Dedifferentiated amniotic fluid mesenchymal stem cell (primary cell): ENCODE data around the gene ITPR3.

Source experiments
- DNase-seq: peaks from one replicate; pipeline ENCODE4 v3.0.0-alpha.2; 2016; ENCODE audit errors: extremely low spot score

The ITPR3 gene

DNA sequence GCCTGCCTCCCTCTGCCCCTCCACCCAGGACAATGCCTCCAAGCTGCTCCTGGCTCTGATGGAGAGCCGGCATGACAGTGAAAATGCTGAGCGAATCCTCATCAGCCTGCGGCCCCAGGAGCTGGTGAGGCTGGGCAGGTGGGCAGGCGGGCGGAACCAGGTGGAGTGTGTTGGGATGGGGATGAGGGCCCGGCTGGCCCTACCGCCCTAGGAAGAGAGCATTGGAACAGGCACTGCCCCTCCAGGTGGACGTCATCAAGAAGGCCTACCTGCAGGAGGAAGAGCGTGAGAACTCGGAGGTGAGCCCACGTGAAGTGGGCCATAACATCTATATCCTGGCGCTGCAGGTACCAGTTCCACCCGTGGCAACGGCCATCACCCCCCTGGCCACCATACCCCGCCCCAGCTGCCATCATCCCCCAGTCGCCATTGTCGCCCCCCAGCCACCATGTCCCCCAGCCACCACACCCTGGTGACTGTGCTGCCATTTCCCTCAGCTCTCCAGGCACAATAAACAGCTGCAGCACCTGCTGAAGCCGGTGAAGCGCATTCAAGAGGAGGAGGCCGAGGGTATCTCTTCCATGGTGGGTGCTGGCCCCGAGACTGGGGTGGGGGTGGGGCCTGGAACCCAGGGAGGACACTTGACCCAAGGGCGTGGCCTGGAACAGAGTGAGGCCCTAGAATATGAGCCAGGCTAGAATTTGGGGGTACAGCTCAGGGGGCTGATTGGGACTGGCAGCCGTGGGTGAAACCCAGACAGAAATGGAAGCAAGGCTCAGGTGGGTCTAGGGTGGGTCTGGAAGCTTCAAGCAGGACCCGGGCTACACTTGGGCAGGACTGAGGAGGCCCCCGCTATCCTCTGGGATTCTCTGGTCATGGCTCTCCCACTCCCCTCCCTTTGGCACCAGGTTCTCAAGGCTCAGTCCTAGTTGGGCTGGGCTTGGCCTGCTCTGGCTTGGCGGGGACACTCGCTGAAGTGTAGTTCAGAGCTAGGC is 66.2 kb downstream of the ITPR3 start:
- no peak for DNase-seq

DNA sequence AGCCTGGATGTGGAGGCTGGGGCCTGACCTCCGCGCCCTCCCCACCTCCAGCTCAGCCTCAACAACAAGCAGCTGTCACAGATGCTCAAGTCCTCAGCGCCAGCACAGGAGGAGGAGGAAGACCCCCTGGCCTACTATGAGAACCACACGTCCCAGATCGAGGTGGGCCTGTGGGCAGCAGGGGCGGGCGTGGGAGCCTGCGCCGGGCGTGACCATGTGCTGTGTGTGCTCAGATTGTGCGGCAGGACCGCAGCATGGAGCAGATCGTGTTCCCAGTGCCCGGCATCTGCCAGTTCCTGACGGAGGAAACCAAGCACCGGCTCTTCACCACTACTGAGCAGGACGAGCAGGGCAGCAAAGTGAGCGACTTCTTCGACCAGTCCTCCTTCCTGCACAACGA is 66.9 kb downstream of the ITPR3 start:
- DNase-seq, result no peak

DNA sequence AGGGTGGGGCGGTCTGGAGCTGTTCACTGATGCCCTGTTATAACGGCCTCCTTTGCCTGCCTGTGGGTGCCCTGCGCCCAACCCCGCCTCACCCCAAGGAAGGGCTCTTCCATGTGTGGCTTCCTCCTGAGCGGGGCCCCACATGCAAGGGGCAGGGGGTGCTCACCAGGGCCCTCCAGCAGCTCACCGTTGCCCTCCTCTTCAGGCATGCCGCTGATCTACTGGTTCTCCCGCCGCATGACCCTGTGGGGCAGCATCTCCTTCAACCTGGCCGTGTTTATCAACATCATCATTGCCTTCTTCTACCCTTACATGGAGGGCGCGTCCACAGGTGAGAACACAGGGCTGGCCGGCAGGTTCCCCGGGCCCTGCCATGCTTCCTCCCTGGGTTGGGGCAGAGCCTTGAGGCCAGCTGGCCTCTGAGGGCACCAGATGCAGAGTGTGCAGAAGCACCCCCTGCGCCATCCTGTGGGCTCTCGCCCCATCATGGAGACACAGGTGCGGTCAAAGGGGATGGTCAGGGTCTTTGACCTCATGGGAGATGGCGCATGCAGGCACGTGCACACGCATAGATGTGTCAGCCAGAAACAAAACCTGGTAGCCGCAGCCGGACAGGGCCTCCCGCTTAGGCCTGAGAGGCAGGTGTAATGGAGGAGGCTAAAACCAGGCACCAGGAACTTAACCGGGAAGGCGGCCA is 67.5 kb downstream of the ITPR3 start:
- DNase-seq, result no peak

DNA sequence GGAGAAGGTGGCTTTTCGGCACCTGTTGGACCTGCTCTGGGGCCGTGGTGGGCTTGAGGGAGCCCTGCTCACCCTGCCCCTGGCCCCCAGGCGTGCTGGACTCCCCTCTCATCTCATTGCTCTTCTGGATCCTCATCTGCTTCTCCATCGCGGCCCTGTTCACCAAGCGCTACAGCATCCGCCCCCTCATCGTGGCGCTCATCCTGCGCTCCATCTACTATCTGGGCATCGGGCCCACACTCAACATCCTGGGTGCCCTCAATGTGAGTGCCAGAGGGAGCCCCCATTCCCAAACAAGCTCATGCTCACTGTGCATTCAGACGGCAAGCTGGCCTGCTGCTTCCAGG is 68.0 kb downstream of the ITPR3 start:
- no peak for DNase-seq

- no peak for DNase-seq
Measured at GRCh38 chr6:33689879-33690278, 68.8 kb downstream of the ITPR3 start.

- DNase-seq, result no peak
Measured at GRCh38 chr6:33690766-33691165, 69.6 kb downstream of the ITPR3 start.

DNA sequence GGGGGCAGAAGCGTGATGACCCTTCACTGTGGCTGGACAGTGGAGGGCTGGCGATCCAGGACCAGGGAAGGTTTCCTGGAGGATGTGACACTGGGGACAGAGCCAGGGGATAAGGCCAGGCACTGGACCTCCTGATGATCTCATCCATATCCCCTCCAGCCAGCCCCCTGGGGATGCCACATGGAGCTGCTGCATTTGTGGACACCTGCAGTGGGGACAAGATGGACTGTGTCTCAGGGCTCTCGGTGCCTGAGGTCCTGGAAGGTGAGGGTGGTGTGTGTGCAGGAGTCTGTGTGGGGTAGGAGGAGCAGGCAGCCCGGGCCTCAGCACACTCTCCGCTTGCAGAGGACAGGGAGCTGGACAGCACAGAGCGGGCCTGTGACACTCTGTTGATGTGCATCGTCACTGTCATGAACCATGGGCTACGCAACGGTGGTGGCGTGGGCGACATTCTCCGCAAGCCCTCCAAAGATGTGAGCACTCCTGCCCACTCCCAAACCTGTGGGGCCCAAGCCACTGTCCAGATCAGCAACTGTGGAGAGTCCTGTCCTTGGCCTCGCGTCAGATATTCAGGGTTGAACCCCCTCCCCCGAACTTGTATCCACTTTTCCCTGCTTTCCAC is 70.4 kb downstream of the ITPR3 start:
- no peak for DNase-seq

- DNase-seq, result peak; percentile 61
Measured at GRCh38 chr6:33692078-33692759, 71.1 kb downstream of the ITPR3 start.

DNA sequence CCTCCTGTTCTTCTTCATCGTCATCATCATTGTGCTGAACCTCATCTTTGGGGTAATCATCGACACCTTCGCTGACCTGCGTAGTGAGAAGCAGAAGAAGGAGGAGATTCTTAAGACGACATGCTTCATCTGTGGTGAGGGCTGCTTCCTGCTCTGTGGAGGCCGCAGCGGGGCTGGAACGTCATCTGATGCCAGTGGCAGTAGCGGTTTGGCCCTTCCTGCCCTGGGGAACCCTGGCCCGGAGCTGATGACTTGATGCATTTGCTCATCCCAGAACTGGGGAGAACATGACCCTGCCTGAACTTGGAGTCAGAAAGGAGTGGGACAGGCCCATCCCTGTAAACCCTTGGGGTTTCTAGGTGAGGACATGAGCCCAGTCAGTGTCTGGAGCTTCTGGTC is 71.6 kb downstream of the ITPR3 start:
- DNase-seq, result no peak

GRCh38 chr6:33693186-33694105 is 72.3 kb downstream of the ITPR3 start:
- no peak for DNase-seq

DNA sequence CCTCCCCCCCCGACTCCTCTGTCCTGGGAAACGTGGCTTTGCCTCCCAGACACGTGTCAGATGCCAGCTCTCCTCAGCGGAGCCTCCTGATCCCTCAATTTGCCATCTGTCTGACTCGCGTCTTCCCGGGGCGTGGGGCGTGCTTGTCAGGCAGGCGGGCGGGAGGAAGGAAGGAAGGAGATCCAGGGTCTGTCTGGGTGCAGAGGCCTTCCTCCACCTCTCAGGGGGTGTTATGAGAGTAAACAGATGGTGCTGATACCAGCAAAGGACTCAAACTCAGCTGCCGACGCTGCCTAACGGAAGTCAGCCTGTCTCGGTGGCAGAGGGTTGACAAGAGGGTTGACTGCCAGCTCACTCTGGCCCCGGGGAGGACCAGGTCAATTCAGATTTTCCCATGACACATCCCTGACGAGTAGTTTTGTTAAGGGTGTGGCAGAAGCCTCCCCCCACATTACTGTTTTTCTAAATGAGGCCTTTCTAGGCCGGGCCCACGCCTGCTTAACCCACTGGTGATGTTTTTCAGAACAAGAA is 73.3 kb downstream of the ITPR3 start:
- DNase-seq, result peak; percentile 50

DNA sequence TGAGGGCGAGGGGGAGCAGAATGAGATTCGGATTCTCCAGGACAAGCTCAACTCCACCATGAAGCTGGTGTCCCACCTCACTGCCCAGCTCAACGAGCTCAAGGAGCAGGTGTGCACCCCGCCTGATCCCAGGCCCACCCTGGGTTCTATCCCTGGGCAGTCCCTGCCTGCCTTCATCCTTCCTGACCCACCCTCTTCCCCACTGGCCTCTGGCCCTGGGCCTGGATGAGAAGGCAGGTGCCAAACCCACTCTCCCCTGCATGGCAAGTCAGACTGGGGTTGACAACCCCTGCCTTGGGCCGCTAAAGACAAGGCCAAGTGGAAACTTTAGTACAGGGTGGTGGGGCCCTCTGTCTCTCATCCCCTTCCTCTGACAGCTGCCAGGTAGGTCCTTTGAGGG is 73.9 kb downstream of the ITPR3 start:
- no peak for DNase-seq

DNA sequence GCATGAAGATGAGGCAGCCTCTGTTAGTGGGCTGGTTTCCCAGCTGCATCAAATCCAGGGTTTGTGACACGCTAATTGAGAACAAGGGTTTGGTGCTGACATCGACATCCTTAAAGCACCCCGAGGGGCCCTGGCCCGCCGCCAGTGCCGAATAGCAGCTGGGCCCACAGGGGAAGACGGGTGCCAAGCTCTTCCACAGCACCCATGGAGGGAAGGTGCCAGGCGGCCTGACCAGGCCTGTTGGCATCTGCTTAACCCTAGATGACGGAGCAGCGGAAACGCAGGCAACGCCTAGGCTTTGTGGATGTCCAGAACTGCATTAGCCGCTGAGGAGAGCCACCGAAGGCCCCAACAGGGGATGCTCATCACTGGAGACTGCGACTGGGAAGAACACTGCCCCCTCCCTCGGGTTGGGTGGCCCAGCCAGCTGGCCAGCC is 74.3 kb downstream of the ITPR3 start:
- no peak for DNase-seq

DNA sequence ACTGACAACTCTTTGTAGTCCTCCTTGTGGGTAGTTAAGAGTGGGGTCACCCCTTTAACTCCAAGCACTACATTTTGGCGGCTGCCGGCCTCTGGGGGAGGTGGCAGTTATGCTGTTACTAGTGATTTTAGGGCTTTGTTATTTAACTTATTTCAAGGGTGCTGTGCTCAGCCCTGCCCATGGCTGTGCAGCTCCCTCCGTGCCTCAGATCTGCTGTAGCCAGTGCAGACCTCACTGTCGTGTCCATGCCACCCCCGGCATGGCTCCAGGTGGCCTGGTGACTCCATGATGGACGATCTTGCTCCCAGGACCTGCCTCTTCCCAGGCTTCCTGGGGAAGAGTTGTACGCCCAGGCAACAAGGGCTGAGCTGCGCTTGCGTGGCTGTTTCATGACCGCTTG is 75.0 kb downstream of the ITPR3 start:
- DNase-seq, result no peak

GRCh38 chr6:33696548-33697518 is 75.7 kb downstream of the ITPR3 start:
- peak; percentile 20 for DNase-seq

DNA sequence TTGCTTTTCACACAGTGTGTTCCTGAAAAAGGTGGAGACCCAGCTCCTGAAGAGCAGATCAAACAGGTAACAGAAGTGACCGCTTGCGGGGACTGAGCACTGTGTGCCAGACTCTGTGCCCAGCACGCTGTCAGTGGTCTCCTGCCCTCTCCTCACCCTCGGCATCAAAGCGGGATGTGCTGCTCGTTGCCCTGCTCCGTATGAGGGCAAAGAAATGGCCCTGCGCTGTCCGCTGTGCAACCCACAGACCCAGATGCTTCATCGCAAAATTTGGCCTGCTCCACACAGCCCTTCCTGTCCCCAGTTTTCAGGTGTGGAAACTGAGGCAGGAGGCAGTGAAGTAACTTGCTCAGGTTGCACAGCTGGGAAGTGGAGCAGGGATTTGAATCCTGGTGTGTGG is 76.7 kb downstream of the ITPR3 start:
- DNase-seq, result no peak

DNA sequence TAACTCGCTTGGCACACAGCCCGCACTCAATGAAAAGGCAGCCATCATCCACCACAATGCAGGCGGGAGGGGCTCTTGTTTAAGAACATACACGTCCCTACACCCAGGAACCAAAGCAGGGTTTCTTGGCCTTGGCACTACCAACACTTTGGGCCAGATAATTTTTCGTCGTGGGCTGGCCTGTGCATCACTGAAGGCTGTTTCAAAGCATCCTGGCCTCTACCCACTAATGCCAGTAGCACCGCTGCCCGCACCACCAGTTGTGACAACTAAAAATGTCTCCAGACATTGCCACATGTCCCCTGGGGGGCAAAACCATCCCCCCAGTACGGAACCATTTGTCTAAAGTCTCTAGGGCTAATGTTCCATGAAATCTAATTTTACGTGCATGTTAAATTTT is 77.4 kb downstream of the ITPR3 start:
- DNase-seq, result no peak

GRCh38 chr6:33699131-33699530 is 78.0 kb downstream of the ITPR3 start:
- DNase-seq, result no peak

DNA sequence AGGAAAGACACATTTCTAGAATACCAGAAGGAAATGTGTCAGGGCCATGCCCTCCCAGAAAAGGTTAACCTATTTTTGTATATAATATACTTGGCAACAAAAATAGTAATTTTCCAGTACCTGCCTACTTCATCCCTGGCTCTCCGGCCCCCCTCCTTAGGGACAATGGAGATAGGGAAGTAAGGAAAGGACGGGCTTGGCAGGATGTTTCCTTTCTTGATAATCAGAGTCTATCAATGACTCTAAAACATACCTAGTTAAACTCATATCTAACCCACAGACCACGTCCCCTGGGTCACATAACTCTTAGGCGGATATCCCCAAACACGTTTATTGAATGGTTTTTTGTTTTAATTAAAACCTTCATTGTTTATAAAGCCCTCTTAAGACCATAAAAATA is 78.6 kb downstream of the ITPR3 start:
- no peak for DNase-seq
